GM21723 (cell line): ENCODE measurements around the gene ESCO1.

Experiments
- ATAC-seq: cut with Tn5 transposase; IDR thresholded peaks from one replicate; pipeline ENCODE4 v1.9.1; 2021; ENCODE audit warnings: mild to moderate bottlenecking, moderate library complexity; ENCODE audit not compliant: unreplicated experiment

Gene ESCO1

GRCh38 chr18:21489919-21490495 is 110.5 kb downstream of the ESCO1 start:
- ATAC-seq = no peak

DNA sequence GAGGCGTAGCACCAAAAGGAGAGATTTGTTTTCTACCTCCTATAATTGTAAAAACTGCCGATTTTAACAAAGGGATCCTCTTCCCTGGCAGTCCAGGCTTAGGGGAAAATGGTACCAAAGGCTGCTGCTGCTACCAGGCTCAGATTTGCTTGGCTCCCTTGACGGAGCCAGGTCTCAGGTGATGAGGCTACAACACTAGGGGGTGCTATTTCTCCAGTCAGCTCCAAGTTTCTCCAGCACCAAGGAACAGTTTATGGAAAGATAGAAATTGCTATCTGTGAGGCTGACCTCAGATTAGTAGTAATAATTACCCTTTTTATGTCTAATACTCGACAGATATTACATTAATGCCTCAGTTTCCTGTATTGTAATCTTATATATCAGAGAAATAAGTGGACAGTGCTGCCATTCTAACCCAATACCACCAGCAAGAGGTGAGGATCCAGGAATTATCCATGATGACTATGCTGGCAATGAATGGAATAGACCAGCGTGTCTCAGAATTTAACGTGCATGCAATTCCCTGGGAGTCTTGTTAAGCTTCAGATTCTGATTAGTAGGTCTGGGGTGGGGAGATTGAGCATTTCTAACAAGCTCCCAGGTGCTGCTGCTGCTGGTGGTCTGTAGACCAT is 111.3 kb downstream of the ESCO1 start:
- ATAC-seq = no peak

DNA sequence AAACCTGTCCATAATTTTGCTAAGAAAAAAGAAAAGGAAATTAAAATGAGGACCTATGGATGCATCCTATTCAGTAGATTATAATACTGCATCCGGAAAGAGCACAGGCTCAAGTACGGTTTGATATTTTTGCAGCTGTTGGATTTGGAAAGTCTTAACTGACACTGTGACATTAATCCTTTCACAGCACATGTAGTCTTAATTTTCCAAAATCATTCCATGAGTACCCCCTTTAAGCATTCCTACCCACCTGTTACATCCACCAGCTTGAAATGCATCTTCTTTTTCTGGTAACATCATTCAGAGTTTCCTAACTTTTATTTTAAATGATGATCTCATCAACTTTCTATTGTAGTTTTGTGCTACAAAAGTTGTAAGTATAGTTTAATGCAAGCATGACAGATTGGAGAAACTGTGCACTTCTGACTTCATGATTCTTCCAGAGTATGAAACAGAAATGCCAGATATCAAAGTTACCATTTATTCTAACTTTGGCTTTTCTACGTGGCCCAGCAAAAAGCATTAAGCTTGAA is 113.5 kb downstream of the ESCO1 start:
- ATAC-seq = no peak

DNA sequence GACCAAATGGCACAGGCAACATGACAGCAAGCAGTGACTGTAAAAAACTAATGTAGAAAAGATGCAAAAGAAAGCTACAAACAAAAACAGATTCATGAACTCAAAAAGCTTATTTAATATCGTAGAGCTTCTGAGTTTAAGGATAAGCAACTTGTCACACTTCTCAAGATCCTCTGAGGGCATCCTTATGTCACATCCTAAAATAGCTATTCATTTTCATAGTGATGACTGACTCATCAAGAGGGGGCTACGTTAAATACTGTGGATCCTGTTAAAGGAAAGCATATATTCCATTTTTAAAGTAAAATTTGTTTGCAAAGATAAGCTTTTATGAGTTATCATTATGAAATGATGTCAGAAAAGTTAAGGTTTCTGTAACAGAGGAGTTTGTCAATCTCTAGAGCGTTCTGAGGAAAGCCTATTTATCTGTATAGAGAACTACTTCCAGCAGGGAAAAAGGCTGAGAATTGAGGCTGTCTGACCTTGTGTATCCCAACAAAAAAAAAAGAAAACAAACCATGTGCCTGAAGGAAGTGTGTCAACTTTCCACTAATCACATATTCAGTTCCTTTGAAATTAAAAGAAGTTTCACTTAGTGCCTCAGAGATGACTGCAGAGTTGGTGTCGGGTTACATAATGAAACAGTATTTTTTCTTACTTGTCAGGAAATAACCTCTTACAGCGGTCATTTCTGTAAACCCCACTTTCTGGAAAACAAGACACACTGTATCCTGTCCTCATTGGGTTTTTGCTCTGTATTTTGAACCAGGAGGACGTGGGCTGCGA is 115.5 kb downstream of the ESCO1 start:
- ATAC-seq = no peak

DNA sequence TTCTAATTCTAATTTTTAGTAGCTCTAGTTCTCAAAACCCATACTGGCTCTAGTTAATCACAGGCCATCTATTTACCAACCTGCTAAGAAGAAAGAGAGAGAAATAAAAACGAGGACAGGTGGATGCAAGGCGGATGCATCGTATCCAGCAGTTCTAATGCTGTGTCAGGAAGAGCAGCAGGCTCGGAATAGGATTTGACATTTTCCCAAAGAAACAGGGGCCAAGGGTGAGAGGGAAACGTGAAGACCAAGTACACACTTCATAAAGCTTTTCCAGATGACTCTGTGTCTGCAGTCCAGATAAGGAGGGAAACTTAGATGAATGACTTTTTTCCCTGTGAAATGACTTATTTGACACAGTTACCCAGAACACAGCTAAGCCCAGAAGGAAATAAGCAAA is 117.5 kb downstream of the ESCO1 start:
- no peak for ATAC-seq

DNA sequence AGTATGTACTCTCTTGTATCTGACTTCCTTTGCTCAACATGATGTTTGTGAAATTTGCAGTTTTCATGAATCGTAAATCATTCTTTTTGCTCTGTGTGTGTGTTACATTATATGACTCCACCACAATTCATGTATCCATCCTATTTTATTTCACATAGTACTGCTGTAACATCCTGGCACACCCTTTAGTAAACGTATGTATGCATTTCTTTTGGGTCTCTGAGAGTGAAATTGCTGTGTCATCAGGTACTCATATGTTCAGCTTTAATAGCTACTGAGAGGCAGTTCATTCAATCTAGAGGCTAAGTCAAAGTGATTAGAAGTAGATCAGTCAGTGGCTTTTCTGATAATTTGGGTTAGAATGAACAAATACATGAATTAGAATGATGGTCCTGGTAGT is 118.8 kb downstream of the ESCO1 start:
- ATAC-seq = no peak

GRCh38 chr18:21479721-21480120 is 120.8 kb downstream of the ESCO1 start:
- ATAC-seq = no peak
